Activated CD8-positive, alpha-beta memory T cell treated with anti-CD3 and anti-CD28 coated beads, Interleukin-2, amount 50 U/mL, for 24 hours (primary cell): ENCODE results near the gene F2.
"Not testable (repeated sequence)": the region's sequence is repeated elsewhere in the genome, so short reads cannot be mapped to it uniquely, and the experiment has no call there.

ENCODE experiments used
- DNase-seq: peaks from one replicate; pipeline ENCODE4 v3.0.0-alpha.2; 2020; ENCODE audit errors: extremely low read depth

F2 gene

GRCh38 chr11:46719048-46719542 is at the start of gene F2:
Gene F2, plus strand, starts transcription at chr11:46719213. Its CDS starts 23 bp downstream, at chr11:46719236.
- DNase-seq, result no peak

GRCh38 chr11:46669711-46670139 is 49.3 kb upstream of the F2 start:
- DNase-seq, result no peak

GRCh38 chr11:46670521-46670920 is 48.5 kb upstream of the F2 start:
- not testable (repeated sequence) for DNase-seq

- no peak for DNase-seq
Measured at GRCh38 chr11:46671958-46672315, 47.1 kb upstream of the F2 start.

- no peak for DNase-seq
Measured at GRCh38 chr11:46672381-46672839, 46.6 kb upstream of the F2 start.

GRCh38 chr11:46673713-46674462 is 45.1 kb upstream of the F2 start:
- DNase-seq, result no peak

GRCh38 chr11:46674463-46675287 is 44.3 kb upstream of the F2 start:
- no peak for DNase-seq

- DNase-seq, result no peak
Measured at GRCh38 chr11:46675288-46675851, 43.6 kb upstream of the F2 start.

GRCh38 chr11:46675949-46676348 is 43.1 kb upstream of the F2 start:
- no peak for DNase-seq

- DNase-seq, result no peak
Measured at GRCh38 chr11:46676436-46677158, 42.4 kb upstream of the F2 start.

GRCh38 chr11:46677169-46677568 is 41.8 kb upstream of the F2 start:
- DNase-seq, result no peak

GRCh38 chr11:46677991-46678740 is 40.8 kb upstream of the F2 start:
- no peak for DNase-seq

GRCh38 chr11:46678741-46679130 is 40.3 kb upstream of the F2 start:
- no peak for DNase-seq

GRCh38 chr11:46679241-46680163 is 39.5 kb upstream of the F2 start:
- no peak for DNase-seq

GRCh38 chr11:46680164-46680760 is 38.8 kb upstream of the F2 start:
- no peak for DNase-seq

GRCh38 chr11:46680815-46681214 is 38.2 kb upstream of the F2 start:
- DNase-seq, result no peak

GRCh38 chr11:46681814-46682213 is 37.2 kb upstream of the F2 start:
- no peak for DNase-seq

- no peak for DNase-seq
Measured at GRCh38 chr11:46682773-46683752, 36.0 kb upstream of the F2 start.
